ENCODE results near the gene WBP1. TPM values are rescaled to one million over a fixed set of nuclear protein-coding genes. Genes with fewer than 3 reads are reported as not detected.
A peak's percentile ranks its signal among the peaks of the same experiment; 100 is the strongest.

The WBP1 gene
- total RNA-seq, 1 donor = 18.5 TPM

DNA sequence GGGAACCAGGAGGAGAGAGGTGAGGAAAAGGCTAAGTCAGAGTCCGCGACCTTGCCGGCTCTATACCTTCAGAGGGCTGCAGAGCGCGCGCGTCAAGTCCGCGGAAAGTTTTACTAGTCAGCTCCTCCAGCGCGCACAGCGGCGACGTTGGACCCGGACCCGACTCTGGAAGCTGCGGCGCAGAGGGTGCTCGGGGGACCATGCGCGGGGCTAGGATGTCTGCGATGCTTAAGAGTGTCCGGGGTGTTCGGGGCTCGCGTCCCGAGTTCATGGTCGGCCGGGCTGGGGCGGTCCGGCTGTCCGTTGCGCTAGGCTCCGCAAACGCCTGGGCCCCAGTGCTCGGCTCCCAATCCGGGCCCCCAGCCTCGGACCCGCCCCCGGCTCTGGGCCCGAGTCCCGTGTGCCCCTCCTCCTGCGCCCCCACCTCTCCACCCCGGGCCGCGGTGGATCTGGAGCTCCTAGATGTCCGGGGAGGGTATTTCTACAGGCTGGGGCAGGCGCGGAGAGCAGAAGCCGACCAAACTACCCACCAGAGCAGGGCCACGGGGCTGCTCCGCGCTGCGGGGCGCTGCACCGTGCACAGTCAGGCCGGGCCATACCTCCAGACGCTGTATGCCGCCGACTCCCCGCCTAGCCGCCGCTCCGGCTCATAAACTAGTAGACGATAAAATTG, 41.2 kb downstream of the WBP1 start, which contains the start of gene LBX2:
TSS of gene LBX2 (minus strand) at position 337 of the 673 bp plus-strand sequence. CDS start at position 271, 66 bp downstream.
- H3K9me3 ChIP-seq (ENCODE audit: low read depth, low read length) = no peaks in the 10 kb centered on the region
- peak within 1 kb of the TSS; percentile 36 for H3K4me3 ChIP-seq (ENCODE audit: low read length)
- peaks cover 68% of the 10 kb centered on the region for H3K27me3 ChIP-seq (ENCODE audit: insufficient read depth, low read length)
- peaks cover 55% of the 10 kb centered on the region for H3K4me1 ChIP-seq (ENCODE audit: insufficient read depth, low read length)

DNA sequence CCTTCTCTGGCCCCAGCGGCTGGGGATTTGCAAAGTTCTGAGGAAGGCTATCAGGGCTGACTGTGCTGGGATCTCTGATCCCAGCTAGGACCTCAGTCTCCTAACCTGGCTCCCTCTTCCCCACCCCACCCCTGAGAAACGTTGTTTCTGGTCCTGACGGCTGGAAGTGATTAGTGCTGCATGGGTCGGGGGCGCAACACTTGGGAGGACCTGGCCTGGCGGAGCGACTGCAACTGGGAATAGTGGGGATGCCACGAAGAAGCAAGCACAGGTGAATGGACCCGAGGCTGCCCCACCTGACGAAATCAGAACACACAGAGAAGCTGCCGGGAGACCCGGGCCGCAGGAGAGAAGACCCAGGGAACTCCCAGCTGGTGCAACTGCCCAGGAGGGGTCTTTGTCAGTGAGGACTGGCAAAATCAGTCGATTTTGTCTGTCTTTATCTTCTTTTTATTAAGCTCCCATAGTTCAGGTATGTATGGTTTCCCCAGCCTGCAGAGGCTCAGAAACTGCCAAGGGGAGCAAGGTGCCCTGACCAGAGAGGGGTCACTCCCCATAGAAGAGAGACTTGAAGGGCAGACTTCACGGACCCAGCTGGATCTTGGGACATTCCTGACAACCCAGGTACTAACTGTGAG, 41.8 kb downstream of the WBP1 start:
- Histone ChIP-seq H3K4me3 (ENCODE audit: low read length) (no peak overlapping the region), H3K4me1 (ENCODE audit: insufficient read depth, low read length) (peaks cover 62% of the 10 kb centered on the region), H3K9me3 (ENCODE audit: low read depth, low read length) (no peaks in the 10 kb centered on the region), H3K27me3 (ENCODE audit: insufficient read depth, low read length) (peaks cover 68% of the 10 kb centered on the region)

DNA sequence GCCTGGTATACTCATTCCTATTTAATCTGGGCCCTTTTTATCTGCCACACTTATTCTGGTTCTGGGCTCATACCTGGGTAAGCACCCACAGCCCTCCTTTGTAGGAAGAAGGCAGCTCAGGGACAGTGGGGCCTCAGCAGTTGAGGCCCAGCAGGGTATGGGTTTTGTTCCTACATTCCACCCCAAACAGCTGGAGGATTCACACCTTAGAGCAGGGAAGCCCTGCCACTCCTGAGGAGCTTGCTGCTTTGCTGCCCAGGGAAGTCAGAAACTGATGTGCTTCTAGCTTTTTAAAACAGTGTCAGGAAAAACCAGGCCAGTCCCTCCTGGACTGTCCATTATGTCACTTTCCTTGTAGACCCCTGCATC, 42.3 kb downstream of the WBP1 start:
- peaks cover 68% of the 10 kb centered on the region for H3K27me3 ChIP-seq (ENCODE audit: insufficient read depth, low read length)
- no peaks in the 10 kb centered on the region for H3K9me3 ChIP-seq (ENCODE audit: low read depth, low read length)
- no peak overlapping the region for H3K4me3 ChIP-seq (ENCODE audit: low read length)
- peaks cover 67% of the 10 kb centered on the region for H3K4me1 ChIP-seq (ENCODE audit: insufficient read depth, low read length)

DNA sequence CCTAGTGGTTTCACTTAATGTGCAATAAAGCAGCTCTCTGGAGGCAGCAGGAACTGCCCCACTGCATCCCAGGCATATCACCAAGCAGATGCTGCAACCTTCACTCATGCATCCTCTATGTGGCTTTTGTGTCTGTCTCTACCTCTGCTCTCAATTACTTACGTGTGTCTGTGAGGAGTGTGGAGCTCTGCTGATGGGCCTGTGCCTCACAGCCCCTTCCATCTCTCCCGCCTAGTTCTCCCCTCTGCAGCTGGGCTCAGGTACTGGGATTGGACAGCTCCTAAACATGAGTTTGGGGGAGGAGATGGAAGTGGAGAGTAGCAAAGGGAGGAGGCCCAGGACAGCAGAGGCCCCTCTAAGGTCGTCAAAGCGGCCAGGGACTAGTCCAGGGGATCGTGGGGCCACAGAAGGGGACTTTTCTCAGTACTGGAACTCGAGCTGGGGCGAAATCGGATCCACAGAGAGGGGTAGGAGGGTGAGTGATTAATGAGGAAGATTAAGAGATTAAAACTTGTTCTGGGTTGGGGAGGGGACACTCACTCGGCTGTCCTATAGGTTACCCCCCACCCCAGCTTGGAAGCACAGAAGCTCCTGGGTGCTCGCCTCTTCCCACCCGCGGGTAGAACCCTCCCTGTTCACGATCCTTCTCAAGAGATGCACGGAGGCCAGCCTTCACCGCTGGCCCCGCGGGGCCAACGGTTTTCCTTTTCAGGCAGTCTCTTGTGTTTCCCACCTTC, 43.3 kb downstream of the WBP1 start:
- peaks cover 76% of the 10 kb centered on the region for H3K4me1 ChIP-seq (ENCODE audit: insufficient read depth, low read length)
- no peaks in the 10 kb centered on the region for H3K9me3 ChIP-seq (ENCODE audit: low read depth, low read length)
- H3K4me3 ChIP-seq (ENCODE audit: low read length) = no peak overlapping the region
- H3K27me3 ChIP-seq (ENCODE audit: insufficient read depth, low read length) = peaks cover 68% of the 10 kb centered on the region

DNA sequence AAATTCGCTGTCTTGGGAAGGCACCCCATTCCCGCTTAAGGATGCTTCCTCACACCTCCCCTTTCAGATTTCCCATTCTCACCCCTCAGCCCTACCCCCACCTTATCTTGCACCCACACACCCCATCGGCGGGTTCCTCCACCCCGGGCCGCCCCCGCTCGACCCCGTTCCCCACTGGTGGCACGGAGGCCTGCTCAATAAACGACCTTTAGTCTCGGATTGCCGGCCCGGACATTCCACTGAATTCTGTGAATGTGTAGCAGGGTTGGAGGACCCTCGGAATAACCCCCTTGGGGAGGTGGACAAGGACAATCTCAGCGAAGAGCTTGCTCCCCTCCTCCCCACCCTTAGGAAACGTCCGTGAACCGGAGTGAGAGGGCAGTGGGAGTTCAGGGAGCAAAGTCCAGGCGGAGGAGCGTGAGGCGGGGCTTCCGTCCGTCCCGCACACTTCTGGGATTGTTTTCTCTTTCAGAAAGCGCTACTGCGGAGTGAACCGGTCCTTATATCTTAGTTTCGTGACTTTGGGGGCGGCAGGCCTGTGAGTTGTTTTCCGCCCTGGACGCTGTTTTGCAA, 44.0 kb downstream of the WBP1 start:
- H3K27me3 ChIP-seq (ENCODE audit: insufficient read depth, low read length) = peaks cover 64% of the 10 kb centered on the region
- H3K9me3 ChIP-seq (ENCODE audit: low read depth, low read length) = no peaks in the 10 kb centered on the region
- H3K4me1 ChIP-seq (ENCODE audit: insufficient read depth, low read length) = peaks cover 82% of the 10 kb centered on the region
- peak overlapping the region; percentile 45 for H3K4me3 ChIP-seq (ENCODE audit: low read length)

DNA sequence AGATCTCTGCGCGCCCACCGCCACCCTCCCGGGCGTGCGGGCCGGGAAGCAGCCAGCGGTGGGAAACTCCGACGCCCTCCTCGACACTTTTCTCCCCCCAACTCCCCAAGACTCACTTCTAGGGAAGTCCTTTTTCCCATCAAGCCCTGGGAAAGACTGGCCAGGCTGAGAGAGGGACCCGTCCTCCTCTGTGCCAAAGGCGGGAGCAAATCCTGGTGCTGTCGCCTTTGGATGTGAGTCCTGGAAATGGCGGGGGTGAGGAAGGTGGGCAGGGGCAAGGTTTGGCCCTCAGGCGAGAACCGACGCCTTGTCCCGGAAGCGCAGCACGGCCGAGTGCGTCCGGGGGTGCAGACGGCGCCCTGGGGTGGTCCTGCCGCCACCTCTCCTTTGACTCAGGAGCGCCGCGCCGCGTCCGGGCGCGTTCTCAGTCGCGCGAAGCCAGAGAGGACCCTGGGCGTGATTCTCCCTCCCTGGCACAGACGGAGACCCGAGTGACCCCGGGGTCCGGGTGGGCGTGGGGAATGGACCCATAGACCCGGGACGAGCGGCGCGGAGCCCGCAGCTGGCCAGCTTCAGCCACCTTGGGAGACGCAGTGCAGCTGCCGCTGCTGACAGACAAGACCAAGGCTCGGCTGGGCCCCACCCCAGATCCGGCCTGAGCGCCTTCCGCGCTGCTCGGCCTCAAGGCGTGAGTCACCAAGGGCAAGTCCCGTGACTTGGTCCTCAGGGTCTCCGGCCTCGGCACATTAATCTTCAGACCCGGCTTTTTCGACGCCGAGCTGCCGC, 44.7 kb downstream of the WBP1 start:
- peaks cover 77% of the 10 kb centered on the region for H3K4me1 ChIP-seq (ENCODE audit: insufficient read depth, low read length)
- H3K9me3 ChIP-seq (ENCODE audit: low read depth, low read length) = no peaks in the 10 kb centered on the region
- peak overlapping the region; percentile 45 for H3K4me3 ChIP-seq (ENCODE audit: low read length)
- H3K27me3 ChIP-seq (ENCODE audit: insufficient read depth, low read length) = peaks cover 57% of the 10 kb centered on the region

DNA sequence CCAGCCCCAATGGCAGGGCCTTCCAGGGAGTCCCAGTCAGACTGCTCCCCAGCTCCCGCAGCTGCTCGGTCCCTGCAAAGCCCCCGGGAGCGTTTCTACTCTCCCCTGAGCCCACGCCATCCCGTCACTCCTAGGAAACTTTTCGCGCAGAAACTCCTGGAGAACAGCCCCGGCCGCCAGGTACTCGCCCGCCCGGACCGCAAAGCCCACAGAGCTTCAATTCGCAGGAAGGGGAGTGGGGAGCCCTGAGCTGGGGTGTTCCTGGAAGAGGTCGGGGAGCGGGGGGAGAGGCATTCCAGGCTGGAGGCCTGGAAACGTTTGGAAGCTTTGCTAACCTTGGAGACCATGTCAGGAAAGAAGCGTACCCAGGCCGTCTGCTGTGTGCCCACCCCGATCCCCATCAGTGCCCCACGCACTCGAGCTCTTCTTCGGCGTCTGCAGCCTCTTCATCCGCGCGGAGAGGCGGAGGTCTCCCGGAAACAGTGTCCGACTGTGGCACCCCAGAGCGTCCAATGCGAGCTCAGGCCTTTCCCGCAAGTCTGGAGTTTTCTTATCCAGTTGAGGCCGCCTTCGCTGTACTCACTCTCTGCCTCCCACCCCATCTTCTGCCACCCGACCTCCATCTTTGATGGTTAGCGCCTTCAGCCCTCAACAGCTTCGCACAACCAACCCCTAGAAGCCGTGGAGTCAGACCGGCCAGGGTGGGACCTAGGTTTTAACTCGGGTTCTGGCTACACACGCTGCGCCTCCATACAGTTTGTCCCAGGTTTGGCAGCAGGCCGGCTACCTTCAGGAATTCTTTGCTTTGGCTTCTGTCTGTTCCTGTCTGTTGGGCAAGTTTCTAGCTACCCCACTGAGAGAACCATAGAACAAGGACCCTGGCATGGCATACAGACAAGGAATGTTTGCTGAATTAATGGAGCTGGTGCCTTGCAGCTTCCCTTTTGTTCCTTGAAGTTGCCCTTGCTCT, 45.6 kb downstream of the WBP1 start:
- Histone ChIP-seq H3K27me3 (ENCODE audit: insufficient read depth, low read length) (peaks cover 54% of the 10 kb centered on the region), H3K4me1 (ENCODE audit: insufficient read depth, low read length) (peaks cover 75% of the 10 kb centered on the region), H3K4me3 (ENCODE audit: low read length) (peak overlapping the region; percentile 45)

DNA sequence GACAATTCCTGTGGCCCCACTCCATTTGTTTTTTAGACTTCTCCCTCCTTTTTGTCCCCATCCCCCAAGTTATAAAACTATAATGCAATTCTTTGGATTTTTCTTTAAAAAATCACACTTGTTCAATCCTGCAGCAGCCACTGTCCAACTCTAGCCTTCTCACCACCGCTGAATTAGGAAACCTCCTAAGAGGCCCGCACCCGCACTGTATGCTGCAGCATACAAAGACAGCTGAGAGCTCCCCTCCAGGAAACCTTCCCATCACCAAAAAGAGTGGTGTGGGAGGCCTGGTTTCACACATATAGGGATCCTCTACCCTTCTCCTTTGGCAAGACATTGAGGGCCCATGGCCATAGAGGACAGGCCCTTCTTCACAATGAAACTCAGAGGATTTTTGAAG, 46.4 kb downstream of the WBP1 start:
- Histone ChIP-seq H3K4me3 (ENCODE audit: low read length) (no peak overlapping the region), H3K27me3 (ENCODE audit: insufficient read depth, low read length) (peaks cover 52% of the 10 kb centered on the region)

More for the DNA sequence above, 45.6 kb downstream of the WBP1 start:
- no peaks in the 10 kb centered on the region for H3K9me3 ChIP-seq (ENCODE audit: low read depth, low read length)

DNA sequence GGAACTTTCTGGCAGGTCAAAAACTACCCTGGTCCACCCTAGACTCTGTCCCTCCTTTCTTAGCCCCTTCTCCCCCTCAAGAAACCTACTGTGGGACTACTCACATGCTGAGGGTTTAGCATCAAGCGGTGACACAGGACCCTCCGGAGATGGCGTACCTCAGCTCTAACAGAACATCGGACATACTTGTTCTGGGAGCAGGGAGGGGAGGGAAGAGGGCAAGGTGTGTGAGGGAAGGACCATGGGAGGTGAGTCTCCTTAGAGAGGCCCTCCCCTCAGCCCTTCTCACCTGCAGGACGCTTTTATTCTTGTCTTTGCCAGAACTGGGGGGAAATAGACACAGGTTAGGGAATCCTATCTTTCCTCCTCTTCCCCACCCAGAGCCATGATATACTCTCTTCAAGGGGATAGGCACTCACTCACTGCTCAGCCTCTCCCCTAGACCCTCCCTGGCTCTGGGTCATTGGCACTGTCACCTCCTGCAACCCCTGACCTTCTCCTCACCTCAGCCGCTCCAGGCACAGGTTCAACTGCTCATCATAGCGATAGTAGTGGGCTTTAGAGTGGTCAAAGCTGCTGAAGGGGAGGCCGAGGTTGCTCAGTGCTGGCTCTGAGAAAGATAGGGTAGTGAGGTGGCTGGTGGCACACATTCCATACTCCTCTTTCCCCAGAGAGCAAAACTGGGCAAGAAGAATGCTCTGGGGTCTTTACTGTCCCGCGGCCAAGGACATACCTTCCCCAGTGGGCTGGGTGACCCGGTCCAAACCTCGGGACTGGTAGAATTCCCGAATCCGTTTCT, 47.4 kb downstream of the WBP1 start:
- Histone ChIP-seq H3K4me3 (ENCODE audit: low read length) (no peak overlapping the region), H3K4me1 (ENCODE audit: insufficient read depth, low read length) (peaks cover 63% of the 10 kb centered on the region), H3K27me3 (ENCODE audit: insufficient read depth, low read length) (peaks cover 52% of the 10 kb centered on the region), H3K9me3 (ENCODE audit: low read depth, low read length) (no peaks in the 10 kb centered on the region)

More for the DNA sequence above, 46.4 kb downstream of the WBP1 start:
- Histone ChIP-seq H3K4me1 (ENCODE audit: insufficient read depth, low read length) (peaks cover 67% of the 10 kb centered on the region), H3K9me3 (ENCODE audit: low read depth, low read length) (no peaks in the 10 kb centered on the region)

DNA sequence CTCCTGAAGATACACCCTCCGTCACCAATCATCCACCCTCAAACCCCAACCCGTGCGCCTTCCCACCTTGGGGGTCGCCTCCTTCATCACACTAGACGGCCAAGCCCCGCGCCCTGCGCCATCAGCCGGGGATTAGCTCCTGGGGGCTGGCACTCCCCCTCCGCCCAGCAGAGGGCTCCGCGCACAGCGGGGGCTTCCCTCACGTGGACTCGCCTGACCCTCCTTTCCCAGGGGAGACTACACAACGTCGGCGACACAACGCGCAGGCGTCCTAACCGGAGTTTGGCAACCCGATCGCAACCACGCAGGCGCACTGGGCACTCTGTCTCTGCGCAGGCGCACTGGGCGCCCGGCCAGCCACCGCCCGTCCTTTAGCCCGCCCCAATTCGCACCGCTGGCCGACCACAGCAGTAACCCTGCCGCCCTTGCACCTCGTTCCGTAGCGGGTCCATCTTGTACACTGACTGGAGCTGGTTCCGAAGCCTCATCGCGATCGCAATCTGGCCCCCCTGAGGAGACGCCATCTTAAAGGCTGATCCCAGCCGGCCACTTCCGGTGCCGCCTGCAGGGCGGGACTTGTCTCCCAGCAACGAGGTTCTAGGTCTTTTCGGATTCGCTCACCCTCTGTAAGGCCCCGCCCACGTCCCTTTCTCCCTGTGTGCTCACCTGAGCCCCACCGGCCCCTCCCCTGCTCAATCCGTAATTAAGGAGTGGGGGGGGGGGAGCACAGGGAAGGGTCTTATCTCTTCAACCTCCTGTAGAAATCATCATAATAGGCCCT, 49.1 kb downstream of the WBP1 start, which contains the start of gene PCGF1:
TSS of gene PCGF1 (minus strand) at position 551 of the 781 bp plus-strand sequence. CDS start at position 524, 27 bp downstream.
- H3K4me1 ChIP-seq (ENCODE audit: insufficient read depth, low read length) = peaks cover 57% of the 10 kb centered on the region
- peak within 1 kb of the TSS; percentile 86 for H3K4me3 ChIP-seq (ENCODE audit: low read length)
- H3K9me3 ChIP-seq (ENCODE audit: low read depth, low read length) = no peaks in the 10 kb centered on the region
- H3K27me3 ChIP-seq (ENCODE audit: insufficient read depth, low read length) = peaks cover 52% of the 10 kb centered on the region

DNA sequence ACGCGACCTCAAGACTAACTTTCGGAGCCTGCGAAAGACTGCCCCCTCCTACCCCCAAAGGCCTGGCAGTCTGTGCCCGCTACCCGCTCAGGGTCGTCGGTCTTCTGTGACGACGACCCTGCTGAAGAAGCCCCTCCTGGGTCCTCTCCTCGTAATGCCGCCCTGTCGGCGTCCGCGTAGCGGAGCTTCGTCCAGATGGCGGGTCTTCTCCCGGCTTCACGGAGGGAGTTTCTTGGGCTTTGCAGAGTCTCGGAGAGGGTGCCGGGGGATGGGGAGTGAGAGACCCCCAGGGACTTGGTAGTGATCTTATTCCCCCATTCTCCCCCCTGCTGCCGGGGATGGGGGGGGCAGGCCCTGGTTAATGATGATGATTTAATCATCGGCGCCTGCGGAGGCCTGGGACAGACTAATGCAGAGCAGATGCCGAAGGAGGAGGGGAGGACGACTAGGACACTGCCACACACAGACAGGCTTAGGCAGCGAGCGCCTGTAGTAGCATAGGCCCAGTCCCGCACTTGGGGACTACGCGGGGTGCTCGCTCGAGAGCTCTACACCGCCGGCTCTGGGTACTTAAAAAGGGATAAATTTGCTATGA, 49.8 kb downstream of the WBP1 start:
- peaks cover 50% of the 10 kb centered on the region for H3K4me1 ChIP-seq (ENCODE audit: insufficient read depth, low read length)
- H3K4me3 ChIP-seq (ENCODE audit: low read length) = peak overlapping the region; percentile 86
- no peaks in the 10 kb centered on the region for H3K9me3 ChIP-seq (ENCODE audit: low read depth, low read length)
- H3K27me3 ChIP-seq (ENCODE audit: insufficient read depth, low read length) = peaks cover 51% of the 10 kb centered on the region

DNA sequence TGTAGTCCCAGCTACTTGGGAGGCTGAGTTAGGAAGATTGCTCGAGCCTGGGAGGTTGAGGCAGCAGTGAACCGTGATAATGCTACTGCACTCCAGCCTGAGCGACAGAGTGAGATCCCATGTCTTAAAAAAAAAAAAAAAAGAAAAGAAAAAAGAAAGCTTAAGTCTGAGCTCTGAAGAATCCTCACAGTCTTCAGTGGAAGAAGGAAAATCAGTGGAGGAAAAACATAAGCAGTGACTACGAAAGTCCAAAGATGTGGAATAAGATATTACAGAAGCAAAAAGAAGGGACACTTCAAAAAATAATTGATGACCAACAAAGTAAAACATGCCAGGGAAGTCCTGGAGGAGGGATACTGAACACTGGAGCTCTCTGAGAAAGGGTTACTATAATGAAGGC, 52.0 kb downstream of the WBP1 start:
- no peak overlapping the region for H3K4me3 ChIP-seq (ENCODE audit: low read length)
- peaks cover 65% of the 10 kb centered on the region for H3K27me3 ChIP-seq (ENCODE audit: insufficient read depth, low read length)
- H3K9me3 ChIP-seq (ENCODE audit: low read depth, low read length) = no peaks in the 10 kb centered on the region
- peaks cover 48% of the 10 kb centered on the region for H3K4me1 ChIP-seq (ENCODE audit: insufficient read depth, low read length)
